NB4 (cell line): Measurements from ENCODE around the gene ZMYND8.

Source experiments
- MYC ChIP-seq: IDR thresholded peaks from 2 replicates; pipeline ENCODE4 v1.6.1; 2011; ENCODE audit warnings: low read depth, low read length
- POLR2A ChIP-seq: IDR thresholded peaks from 2 replicates; pipeline ENCODE4 v1.6.1; 2011; ENCODE audit warnings: mild to moderate bottlenecking; ENCODE audit not compliant: insufficient read length; ENCODE audit errors: extremely low read depth
- TF ChIP-seq, protein P1 (sequence below): IDR thresholded peaks from one replicate; pipeline ENCODE4 v1.5.1; 2012; ENCODE audit warnings: low read depth, low read length

DNA sequence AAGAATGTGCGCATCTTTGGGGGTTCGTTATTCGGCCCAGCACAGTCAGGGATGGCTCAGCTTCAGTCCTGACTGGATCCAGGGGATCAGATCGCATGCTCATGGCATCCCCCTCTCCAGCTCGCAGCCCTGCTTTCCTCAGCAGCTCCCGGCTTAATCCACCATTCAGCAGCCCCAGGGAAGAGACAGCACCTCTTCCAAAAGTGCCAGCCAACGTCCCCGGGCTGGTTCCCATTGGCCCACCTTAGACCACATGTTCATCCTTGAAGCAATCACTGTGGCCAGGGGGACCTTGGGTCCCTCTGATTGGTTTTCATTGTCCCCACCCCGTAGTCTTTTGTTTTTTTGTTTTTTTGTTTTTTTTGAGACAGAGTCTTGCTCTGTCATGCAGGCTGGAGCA, 188.7 kb downstream of the ZMYND8 start:
- TF ChIP-seq, protein P1, sequence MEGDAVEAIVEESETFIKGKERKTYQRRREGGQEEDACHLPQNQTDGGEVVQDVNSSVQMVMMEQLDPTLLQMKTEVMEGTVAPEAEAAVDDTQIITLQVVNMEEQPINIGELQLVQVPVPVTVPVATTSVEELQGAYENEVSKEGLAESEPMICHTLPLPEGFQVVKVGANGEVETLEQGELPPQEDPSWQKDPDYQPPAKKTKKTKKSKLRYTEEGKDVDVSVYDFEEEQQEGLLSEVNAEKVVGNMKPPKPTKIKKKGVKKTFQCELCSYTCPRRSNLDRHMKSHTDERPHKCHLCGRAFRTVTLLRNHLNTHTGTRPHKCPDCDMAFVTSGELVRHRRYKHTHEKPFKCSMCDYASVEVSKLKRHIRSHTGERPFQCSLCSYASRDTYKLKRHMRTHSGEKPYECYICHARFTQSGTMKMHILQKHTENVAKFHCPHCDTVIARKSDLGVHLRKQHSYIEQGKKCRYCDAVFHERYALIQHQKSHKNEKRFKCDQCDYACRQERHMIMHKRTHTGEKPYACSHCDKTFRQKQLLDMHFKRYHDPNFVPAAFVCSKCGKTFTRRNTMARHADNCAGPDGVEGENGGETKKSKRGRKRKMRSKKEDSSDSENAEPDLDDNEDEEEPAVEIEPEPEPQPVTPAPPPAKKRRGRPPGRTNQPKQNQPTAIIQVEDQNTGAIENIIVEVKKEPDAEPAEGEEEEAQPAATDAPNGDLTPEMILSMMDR: no peak
- TF ChIP-seq MYC (no peak), POLR2A (no peak)
